Brain microvascular endothelial cell (primary cell): ENCODE data around the gene KRTCAP2.

Source experiments
- DNase-seq: peaks from one replicate; pipeline ENCODE4 v3.0.0-alpha.2; 2020
- H3K27ac ChIP-seq: fragments of 250-450 bp; sonication (Bioruptor Pico); 2 replicates; pipeline ENCODE4 v1.5.1; 2020; ENCODE audit warnings: mild to moderate bottlenecking, moderate library complexity
- H3K27me3 ChIP-seq: fragments of 250-450 bp; sonication (Bioruptor Pico); replicated peaks from 2 replicates; pipeline ENCODE4 v1.5.1; 2020; ENCODE audit warnings: mild to moderate bottlenecking
- H3K36me3 ChIP-seq: fragments of 250-450 bp; sonication (Bioruptor Pico); replicated peaks from 2 replicates; pipeline ENCODE4 v1.5.1; 2020; ENCODE audit warnings: mild to moderate bottlenecking
- H3K4me3 ChIP-seq: 2 replicates; pipeline ENCODE4 v1.5.1; 2011; ENCODE audit warnings: low read depth, mild to moderate bottlenecking, control low read depth, low read length, moderate library complexity
- CTCF ChIP-seq: IDR thresholded peaks from 2 replicates; pipeline ENCODE4 v1.5.1; 2011; ENCODE audit warnings: low read depth, mild to moderate bottlenecking, moderate library complexity, low read length, control low read depth, inconsistent platforms; ENCODE audit errors: missing control alignments
- in situ Hi-C: cut with HindIII; loops from 2 replicates; pipeline ENCODE4 v1.10.0; 2017; ENCODE audit warnings: low sequenced_read_pairs, low pct_ligation_motif_present

Gene KRTCAP2

GRCh38 chr1:155122308-155122707 is 50.8 kb downstream of the KRTCAP2 start:
- no peak for DNase-seq
- in situ Hi-C loops: no loop called here
- Histone ChIP-seq H3K36me3 (no peaks in the 10 kb centered on the region), H3K27ac (no peak overlapping the region), H3K4me3 (no peak overlapping the region), H3K27me3 (peaks cover 24% of the 10 kb centered on the region)
- no peak for TF ChIP-seq CTCF

GRCh38 chr1:155121249-155121648 is 51.9 kb downstream of the KRTCAP2 start:
- no peak overlapping the region for H3K4me3 ChIP-seq
- in situ Hi-C loops: no loop called here
- no peak for TF ChIP-seq CTCF
- no peak for DNase-seq
- H3K27ac ChIP-seq: no peak overlapping the region
- H3K27me3 ChIP-seq: peaks cover 16% of the 10 kb centered on the region
- H3K36me3 ChIP-seq: no peaks in the 10 kb centered on the region

GRCh38 chr1:155120253-155120652 is 52.9 kb downstream of the KRTCAP2 start:
- H3K36me3 ChIP-seq: no peaks in the 10 kb centered on the region
- H3K4me3 ChIP-seq: no peak overlapping the region
- no peak for TF ChIP-seq CTCF
- H3K27ac ChIP-seq: no peak overlapping the region
- in situ Hi-C loops: no loop called here
- H3K27me3 ChIP-seq: peaks cover 11% of the 10 kb centered on the region
- DNase-seq: no peak
